Activated T-cell treated with anti-CD3 and anti-CD28 coated beads for 24 hours (primary cell): ENCODE measurements around the gene LRBA.

ENCODE experiments used
- DNase-seq: peaks from one replicate; pipeline ENCODE4 v3.0.0-alpha.2; 2020; ENCODE audit warnings: low read depth

Gene LRBA

GRCh38 chr4:150264595-150265161, 750.4 kb downstream of the LRBA start:
- no peak for DNase-seq

DNA sequence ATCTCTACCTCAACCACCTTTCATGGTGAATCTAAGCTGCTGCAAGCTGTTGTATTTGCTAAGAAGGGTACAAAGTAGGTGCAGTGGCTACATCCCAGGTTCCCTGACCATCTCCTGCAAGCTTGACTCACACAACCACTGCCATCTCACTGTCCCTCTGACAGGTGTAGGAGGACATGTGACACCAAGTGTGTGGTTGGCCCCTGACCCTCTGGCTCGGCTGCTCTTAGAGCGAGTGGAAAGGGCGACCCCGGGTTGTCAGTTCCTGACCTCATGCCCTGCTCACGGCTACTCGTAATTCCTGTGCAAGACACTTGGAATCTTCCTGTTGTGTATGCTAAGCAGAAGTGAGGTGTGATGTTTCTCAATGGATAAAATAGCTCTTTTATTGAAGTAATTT, 752.5 kb downstream of the LRBA start:
- no peak for DNase-seq

DNA sequence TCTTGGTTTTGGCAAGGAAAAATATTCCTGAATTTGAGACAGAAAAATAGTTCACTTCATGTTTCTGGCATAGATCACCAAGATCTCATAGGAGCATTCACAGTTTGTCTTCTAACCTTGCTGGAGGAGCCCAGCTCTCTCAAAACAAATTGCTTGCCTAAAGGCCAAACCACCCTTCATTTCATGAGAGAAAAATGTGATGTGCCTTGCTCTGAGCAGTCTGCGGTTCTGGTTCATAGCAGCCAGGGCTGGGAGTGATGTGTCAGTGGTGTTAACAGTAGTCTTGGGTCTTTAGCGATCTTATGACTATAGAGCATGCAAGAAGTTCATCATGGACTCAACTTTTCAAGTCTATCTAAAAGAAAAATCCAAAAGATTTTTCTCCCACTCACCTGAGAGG, 753.5 kb downstream of the LRBA start:
- no peak for DNase-seq

DNA sequence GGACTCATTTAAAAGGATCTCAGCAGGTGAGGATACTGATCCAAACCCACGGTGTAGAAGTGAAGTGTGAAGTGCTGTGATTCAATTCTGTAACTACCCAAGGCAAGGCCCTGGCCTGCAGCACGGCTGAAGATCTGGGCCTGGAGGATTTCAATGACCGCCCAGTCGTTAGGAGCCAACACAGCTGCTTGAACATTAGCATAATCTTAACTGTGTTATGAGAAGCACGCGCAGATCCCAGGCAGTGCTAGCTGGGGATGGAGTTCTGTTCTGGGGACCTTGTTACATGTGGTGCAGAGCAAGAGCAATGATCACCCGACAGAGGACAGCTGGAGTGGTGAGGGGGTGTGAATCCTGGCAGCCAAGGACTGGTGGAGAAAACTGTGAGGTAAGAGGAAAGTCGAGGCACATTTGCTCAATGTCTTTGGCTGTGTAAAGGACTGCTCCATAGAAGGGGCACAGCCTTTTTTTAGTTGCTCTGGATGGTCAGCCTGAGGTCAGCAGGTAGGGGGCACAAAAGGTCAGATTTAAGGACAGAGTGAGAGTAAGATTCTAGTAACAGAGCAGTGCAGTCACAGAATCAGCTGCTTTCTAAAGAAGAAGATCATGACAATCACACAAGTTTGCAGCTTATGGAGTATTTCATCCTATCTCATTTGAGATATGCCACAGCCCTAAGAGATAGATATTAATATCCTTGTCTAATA, 755.1 kb downstream of the LRBA start:
- no peak for DNase-seq

- no peak for DNase-seq
These were observed 756.5 kb downstream of the LRBA start for GRCh38 chr4:150258569-150258968.

DNA sequence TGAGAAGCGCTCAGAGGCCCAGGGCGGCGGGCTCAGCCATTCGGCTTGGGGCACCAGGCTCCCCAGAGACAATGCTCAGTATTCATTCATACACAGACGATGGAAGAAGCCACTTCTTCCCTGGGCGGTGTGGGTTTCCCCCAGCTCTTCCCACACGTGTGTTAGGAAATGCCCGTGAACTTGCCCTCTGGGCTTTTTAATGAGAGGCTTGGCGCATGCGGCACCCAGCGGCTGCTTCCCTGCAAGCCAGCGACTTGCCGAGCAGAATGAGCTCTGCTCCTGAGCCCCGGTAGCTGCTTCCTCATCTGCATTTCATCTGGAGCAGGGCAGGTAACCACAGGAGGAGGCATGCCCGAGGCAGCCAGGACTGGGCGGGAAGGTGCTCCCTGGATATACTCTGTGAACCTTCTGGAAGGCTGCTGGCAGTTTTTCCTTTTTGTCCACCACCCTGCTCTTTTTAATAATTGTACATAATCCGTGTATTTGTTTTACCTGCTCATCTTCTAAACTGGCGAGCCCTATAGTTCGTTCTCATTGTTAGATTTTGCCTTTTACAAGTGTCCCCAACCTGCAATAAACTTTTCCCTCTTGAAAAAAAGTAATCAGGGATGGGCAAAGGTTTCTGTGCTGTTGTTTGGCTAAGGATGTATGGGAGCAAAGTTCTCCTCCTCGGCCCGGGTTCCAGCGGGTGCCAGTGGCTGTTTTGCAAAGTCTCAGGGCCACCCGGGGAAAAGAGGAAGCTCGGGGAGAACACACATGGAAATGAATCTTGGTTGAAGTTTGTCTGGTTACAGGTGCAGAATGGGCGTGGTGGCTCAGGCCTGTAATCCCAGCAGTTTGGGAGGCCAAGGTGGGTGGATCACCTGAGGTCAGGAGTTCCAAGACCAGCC, 758.0 kb downstream of the LRBA start:
- DNase-seq, result no peak

- no peak for DNase-seq
These were observed 758.9 kb downstream of the LRBA start for GRCh38 chr4:150256225-150256620.

DNA sequence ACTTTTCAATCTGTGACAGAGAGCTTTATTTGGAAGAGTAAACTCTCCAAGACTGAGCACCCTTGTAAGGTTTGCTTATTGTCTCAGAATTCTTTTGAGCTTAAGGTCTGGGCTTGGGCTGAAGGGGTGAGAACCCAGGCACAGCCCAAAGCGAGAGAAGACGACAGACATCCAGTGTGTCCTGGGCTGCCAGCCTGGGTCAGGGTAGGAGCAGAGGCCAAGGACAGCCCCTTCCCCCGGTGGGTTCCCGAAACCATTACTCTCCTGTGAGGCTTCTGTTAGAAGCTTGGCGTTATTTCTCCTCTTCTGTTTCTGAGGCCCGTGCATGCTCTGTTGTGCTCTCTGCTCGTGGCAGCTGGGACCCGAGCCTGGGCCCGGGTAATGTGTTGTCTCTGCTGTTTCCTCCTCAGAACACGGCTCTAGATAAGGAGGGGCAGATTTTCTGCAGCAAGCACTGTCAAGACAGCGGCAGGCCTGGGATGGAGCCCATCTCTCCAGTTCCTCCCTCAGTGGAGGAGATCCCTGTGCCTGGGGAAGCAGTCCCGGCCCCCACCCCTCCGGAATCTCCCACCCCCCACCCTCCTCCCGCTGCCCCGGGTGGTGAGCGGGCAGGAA, 759.4 kb downstream of the LRBA start:
- no peak for DNase-seq

DNA sequence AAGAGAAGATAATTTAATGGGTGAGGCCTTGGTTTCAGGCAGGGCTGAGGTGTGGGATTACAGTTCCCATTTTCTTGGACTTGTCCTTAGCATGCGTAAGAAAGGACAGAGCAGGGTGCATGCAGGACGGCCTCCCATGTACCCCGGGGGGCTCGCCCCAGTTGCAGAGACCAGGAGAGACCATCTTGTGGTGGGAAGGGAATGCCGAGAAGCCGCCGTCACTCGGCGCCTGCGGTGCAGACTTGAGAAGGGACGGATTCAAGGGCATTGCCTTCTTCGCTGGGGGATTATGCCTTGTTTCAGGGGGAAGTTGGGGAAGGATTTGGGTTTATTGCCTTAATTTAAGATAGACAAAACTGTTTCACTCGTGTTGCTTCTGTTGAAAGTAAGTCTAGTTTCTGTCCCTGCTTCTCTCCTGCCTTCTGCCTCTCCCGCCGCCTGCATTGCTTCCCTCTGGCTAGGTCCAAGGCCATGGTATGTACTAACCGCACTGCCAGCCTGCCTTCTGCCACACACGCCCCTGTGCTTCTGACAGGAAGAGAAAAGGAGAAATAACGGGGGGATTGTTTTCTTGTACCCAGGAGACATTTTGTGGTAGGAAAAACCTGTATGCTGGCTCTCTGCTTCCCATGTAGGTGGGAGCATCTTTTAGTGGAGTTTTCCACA, 761.0 kb downstream of the LRBA start:
- no peak for DNase-seq

DNA sequence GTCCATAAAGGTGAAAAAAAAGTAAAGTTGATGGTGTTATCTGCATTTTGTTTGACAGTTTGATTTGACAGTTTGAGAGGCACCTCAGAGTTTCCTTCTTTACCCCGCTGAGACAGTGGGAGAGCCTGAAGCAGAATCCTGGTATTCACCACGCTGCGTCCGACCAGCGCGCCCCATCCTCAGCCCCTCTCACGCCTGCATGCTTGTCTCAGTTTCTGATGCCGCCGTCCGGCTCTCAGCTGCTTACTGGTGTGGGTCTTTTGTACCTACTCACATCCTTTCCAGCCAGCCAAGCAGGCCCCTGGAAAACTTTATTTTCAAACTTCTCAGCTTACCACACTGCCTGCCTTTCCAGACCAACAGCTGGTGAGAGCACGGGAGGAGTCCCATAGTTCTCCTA, 761.7 kb downstream of the LRBA start:
- DNase-seq, result no peak

GRCh38 chr4:150252741-150253140, 762.3 kb downstream of the LRBA start:
- no peak for DNase-seq

DNA sequence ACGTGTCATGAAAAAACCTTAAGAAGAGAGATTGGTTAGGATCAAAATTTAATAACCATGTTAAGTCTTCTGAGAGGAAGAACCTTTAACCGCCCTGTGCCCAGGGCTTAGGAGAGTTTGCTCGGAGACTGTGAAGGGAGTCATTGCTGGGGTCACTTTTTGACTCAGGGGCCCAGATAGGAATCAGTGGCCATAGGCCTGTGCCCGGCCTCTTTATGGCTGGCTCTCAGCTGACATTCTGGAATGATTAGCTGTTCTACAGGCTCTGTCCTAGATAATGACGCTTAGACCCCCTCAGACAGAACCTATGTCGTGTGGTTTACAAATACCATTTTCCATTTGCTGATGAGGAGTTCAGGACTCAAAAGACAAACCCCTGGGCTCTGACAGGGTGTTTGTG, 762.8 kb downstream of the LRBA start:
- DNase-seq, result no peak

GRCh38 chr4:150251752-150252190, 763.3 kb downstream of the LRBA start:
- no peak for DNase-seq

DNA sequence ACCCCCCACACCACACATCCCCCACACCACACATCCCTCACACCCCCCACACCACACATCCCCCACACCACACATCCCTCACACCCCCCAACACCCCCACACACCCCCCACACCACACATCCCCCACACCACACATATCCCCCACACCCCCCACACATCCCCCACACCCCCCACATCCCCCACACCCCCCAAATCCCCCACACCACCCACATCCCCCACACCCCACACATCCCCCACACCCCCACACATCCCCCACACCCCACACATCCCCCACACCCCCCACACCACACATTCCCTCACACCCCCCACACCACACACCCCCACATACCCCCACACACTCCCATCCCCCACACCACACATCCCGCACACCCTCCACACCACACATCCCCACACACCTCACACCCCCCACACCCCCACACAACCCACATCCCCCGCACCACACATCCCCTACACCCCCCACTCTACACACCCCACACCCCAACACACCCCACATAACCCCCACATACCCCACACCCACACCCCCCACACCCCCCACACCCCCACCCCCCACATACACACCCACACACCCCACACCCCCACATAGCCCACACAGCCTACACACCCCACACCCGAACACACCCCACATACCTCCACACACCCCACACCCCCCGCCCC, 764.0 kb downstream of the LRBA start:
- no peak for DNase-seq

DNA sequence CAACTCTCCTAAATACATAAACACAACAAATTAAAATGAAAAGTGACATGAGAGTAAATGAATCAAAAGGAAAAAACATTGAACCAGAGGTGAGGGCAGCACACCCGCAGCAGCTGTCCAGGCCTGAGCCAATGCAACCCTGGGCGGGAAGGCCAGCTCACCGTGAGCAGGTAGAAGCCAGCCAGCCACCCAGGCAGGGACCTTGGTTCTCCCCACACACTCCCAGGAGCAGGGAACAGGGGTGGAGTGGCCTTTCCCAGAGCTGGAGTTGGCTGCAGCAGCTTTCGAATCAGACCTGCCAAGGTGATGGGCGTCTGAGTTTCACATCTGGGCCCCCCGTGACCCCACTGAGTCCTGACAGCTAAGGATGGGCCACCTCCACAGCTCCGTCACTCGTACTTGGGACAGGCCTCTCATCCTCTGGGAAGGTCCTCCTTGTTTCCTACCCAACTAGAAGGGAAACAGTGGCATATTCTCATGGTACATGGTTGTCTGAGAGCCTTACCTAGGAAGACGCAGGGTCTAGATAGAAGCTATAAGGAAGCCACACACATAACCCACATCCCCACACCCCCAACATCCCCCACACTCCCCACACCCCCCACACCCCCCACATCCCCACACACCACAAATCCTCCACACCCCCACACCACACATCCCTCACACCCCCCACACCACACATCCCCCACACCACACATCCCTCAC, 764.6 kb downstream of the LRBA start:
- DNase-seq, result no peak

DNA sequence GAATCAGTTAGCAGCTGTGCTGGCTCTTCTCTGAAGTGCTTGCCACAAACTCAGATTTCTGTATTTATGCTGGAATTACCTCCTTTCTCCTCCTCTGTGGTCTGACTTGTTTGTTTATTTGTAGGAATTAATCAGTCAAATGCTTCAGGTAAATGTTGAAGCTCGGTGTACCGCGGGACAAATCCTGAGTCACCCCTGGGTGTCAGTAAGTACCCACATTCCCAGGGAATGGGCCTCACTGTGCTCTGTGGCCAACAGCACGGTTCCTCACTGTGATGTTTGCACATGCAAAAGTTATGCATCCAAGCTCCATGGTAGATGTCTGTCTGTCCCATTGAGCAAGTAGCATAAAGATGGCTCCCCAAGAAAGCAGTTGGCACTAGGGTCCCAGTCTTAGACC, 766.9 kb downstream of the LRBA start:
- DNase-seq, result no peak

DNA sequence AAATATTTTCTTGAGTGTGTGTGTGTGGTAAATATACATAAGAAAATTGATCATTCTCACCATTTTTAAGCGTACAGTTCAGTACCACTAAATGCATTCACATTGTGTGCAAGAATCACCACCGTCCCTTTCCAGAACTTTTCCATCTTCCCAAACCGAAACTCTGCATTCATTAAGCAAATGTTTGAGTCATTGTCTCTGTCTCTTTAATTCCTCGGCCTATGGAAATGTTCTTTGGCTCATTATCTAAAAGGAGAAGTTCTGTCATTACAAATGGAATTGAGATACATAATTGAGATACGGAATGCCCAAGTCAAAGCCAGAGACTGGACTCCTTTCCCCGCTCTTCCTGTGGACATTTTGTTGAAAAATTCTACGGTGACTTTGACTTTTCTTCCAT, 767.9 kb downstream of the LRBA start:
- DNase-seq, result no peak

DNA sequence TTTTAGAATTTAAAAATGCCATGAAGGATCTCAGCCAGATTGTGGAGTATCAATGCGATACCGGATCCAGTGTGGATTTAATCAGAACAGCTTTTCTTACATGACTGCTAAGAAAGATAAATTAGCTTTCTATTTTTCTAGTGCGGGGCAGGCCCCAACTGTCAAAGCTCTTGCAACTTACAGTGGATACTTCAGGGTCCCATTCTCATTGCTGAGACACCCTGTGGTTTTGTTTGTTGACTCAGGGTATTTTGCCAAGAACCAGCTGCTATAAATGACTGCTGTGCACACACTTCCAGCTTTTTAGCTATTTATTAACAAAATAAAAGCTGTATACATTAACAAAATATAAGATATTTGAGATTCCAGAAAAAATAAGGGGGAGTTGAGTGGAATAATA, 770.5 kb downstream of the LRBA start:
- no peak for DNase-seq

DNA sequence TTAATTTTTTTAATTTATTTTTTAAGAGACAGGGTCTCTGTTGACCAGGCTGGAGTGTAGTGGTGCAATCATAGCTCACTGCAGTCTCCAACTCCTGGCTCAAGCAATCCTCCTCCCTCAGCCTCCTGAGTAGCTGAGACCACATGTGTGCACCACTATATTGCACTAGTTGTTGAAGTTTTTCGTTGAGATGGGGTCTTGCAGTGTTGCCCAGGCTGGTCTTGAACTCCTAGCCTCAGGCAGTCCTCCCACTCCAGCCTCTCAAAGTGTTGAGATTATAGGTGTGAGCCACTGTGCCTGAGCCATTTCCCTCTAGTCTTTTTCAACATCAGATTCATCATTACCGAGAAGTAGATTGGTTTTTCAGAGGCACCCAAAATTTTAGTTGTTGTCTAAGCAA, 771.2 kb downstream of the LRBA start:
- DNase-seq, result no peak

GRCh38 chr4:150242820-150243458, 772.1 kb downstream of the LRBA start:
- DNase-seq, result no peak
